Measurements from ENCODE around the gene PTPRO. TPM values are rescaled to one million over a fixed set of nuclear protein-coding genes. Genes with fewer than 3 reads are reported as not detected.
A peak's percentile ranks its signal among the peaks of the same experiment; 100 is the strongest.

PTPRO gene
- polyA plus RNA-seq, 2 of the 4 experiments (the other 2 are of a cell fraction), result 0.04 TPM; not detected in 1

DNA sequence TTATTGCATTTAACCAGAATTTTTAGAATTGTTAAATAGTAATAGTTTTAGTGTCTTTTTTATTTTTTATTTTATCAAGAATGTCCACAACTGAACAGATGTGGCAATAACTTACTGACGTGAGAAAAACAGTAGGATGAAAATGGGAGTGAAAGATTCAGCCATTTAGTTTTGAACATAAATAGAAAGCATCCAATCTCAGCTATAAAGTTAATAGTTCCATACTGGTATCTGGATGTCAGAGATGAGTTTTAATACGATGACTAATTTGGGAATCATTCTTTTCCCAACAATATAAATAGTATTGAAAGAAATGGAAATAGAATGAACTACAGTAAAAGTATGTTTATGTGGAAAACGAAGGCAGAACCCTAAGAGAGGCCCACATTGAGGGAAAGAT, 307.5 kb downstream of the PTPRO start (continued):
- no peak for TF ChIP-seq REST (IDR thresholded peaks at IDR 0.05)

- no peaks in the 10 kb centered on the region for H3K9me3 ChIP-seq
- ATAC-seq (no peak), FAIRE-seq (no peak), DNase-seq (ENCODE audit: low read depth in 1 of 2, low spot score in 1 of 2) (no peak)
- no peak for TF ChIP-seq ZC3H11A (IDR thresholded peaks at IDR 0.05)
- no peak for TF ChIP-seq EHF (CRISPR knock-in tag; IDR thresholded peaks at IDR 0.05)
- TF ChIP-seq RFX5 (IDR thresholded peaks at IDR 0.05), result no peak
- no peak for TF ChIP-seq SREBF2 (IDR thresholded peaks at IDR 0.05)
- no peak for TF ChIP-seq HOXB13 (CRISPR knock-in tag; IDR thresholded peaks at IDR 0.05; ENCODE audit: low read depth)
- TF ChIP-seq MYC (IDR thresholded peaks at IDR 0.05; ENCODE audit: borderline replicate concordance, low read length), result no peak
- TF ChIP-seq FOSB (CRISPR knock-in tag; IDR thresholded peaks at IDR 0.05), result no peak
- TF ChIP-seq TP53 (CRISPR knock-in tag; IDR thresholded peaks at IDR 0.05), result no peak
- no peak for TF ChIP-seq CHD2 (IDR thresholded peaks at IDR 0.05; ENCODE audit: low read length, partially characterized antibody)
- no peak for TF ChIP-seq POLR2AphosphoS2 (conservative IDR thresholded peaks at IDR 0.05; ENCODE audit: low read length)
- no peak for TF ChIP-seq HES2 (IDR thresholded peaks at IDR 0.05)
- no peak for TF ChIP-seq TFCP2L1 (CRISPR knock-in tag; IDR thresholded peaks at IDR 0.05)
- H3K4me2 ChIP-seq, result no peak overlapping the region; the same call in 1 of the 3 replicates
- peak overlapping the region; percentile 65 to 89 for H3K27ac ChIP-seq
- H3K4me3 ChIP-seq, result no peak overlapping the region
- CTCF ChIA-PET, result interaction anchor here (1.0 kb wide), 1 partner anchor 177 kb away, joined by 3 read pairs; no protein-coding TSS in a partner anchor
- POLR2A ChIA-PET, result no interaction called here
- peaks cover 68% of the 10 kb centered on the region for H3K4me1 ChIP-seq
- 91% methylated on average over 6 of the region's 6 CpGs for WGBS (ENCODE audit: missing lambda C conversion rate)
Measured at GRCh38 chr12:15631007-15631715, 308.9 kb downstream of the PTPRO start.

DNA sequence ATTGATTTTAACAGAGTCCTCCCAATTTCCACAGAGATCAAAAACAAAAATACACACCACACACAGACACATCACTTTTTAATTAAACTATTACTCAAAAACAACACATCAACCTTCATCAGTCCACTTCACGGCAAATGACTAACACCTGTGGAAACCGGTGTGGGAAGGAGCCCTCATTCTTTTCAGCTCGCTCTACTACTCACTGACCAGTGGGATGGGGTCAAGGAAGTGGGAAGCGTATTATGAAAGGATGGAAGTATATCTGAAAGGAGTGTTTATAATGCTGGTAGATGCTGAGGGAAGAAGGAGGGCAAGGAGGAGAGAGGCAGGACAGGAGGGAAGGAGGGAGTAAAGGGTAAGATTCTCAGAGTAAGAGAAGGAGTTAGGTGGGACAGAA, 310.4 kb downstream of the PTPRO start:
- no peak for TF ChIP-seq HES2 (IDR thresholded peaks at IDR 0.05)
- no peak for TF ChIP-seq HEYL (CRISPR knock-in tag; IDR thresholded peaks at IDR 0.05)
- TF ChIP-seq, protein P1, sequence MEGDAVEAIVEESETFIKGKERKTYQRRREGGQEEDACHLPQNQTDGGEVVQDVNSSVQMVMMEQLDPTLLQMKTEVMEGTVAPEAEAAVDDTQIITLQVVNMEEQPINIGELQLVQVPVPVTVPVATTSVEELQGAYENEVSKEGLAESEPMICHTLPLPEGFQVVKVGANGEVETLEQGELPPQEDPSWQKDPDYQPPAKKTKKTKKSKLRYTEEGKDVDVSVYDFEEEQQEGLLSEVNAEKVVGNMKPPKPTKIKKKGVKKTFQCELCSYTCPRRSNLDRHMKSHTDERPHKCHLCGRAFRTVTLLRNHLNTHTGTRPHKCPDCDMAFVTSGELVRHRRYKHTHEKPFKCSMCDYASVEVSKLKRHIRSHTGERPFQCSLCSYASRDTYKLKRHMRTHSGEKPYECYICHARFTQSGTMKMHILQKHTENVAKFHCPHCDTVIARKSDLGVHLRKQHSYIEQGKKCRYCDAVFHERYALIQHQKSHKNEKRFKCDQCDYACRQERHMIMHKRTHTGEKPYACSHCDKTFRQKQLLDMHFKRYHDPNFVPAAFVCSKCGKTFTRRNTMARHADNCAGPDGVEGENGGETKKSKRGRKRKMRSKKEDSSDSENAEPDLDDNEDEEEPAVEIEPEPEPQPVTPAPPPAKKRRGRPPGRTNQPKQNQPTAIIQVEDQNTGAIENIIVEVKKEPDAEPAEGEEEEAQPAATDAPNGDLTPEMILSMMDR (IDR thresholded peaks at IDR 0.05), result no peak
- no peak for TF ChIP-seq RAD21 (conservative IDR thresholded peaks at IDR 0.05 in 1 of 2, IDR thresholded peaks at IDR 0.05 in 1 of 2)
- no peak for TF ChIP-seq BHLHE40 (IDR thresholded peaks at IDR 0.05; ENCODE audit: low read depth, low read length)
- no peak for TF ChIP-seq HOXB5 (CRISPR knock-in tag; IDR thresholded peaks at IDR 0.05)
- DNase-seq (ENCODE audit: low read depth in 1 of 2, low spot score in 1 of 2) (no peak), FAIRE-seq (no peak), ATAC-seq (no peak)
- no peak overlapping the region for H3K4me3 ChIP-seq
- ChIA-PET CTCF (no interaction called here), POLR2A (no interaction called here)
- H3K27ac ChIP-seq, result peak overlapping the region; percentile 29 to 40; a peak in 2 of 6 replicates
- WGBS (ENCODE audit: missing lambda C conversion rate), result 94% methylated on average over 4 of the region's 4 CpGs
- H3K9me3 ChIP-seq, result no peaks in the 10 kb centered on the region
- H3K4me2 ChIP-seq, result no peak overlapping the region
- peaks cover 78% of the 10 kb centered on the region for H3K4me1 ChIP-seq

All from A549 (cell line).